HUDEP-2 (cell line): Measurements from ENCODE around the gene ANKRD10.

Experiments used
- DNase-seq, 76 experiments: peaks; one replicate each; lab custom pipeline; 2025; ENCODE audit not compliant: unreplicated experiment in 76 of 76; lab: John Stamatoyannopoulos, UW

The ANKRD10 gene

DNA sequence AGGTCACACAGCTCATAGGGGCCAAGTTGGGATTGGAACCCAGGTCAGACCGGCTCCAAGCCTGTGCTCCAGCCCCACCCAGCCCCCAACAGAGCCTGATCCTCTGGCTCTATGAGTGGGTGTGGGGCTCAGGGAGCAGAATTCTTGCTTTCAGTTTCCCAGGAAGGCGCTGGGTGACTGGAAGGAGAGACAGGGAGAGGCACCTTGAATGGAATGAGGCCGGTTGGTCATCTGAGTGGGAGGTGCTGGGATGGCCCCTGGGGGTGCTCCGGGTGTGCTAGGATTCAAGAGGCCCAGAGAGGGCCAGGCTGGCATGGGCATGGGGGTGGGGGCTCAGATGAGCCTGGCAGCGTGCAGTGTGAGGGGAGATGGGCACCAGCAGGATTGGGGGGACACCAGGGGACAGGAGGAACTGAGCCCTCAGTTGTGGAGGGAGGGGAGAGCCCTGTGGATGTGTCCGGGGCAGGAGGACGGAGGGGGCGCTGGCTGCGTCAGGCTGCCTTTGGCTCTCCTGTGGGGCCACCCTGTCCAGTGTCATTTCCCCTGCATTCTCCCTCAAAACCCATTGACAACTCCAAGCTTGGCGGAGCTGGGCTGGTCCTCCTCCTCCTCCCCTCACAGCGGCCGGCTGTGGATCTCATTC is 31.2 kb upstream of the ANKRD10 start:
- DNase-seq, result no peak

DNA sequence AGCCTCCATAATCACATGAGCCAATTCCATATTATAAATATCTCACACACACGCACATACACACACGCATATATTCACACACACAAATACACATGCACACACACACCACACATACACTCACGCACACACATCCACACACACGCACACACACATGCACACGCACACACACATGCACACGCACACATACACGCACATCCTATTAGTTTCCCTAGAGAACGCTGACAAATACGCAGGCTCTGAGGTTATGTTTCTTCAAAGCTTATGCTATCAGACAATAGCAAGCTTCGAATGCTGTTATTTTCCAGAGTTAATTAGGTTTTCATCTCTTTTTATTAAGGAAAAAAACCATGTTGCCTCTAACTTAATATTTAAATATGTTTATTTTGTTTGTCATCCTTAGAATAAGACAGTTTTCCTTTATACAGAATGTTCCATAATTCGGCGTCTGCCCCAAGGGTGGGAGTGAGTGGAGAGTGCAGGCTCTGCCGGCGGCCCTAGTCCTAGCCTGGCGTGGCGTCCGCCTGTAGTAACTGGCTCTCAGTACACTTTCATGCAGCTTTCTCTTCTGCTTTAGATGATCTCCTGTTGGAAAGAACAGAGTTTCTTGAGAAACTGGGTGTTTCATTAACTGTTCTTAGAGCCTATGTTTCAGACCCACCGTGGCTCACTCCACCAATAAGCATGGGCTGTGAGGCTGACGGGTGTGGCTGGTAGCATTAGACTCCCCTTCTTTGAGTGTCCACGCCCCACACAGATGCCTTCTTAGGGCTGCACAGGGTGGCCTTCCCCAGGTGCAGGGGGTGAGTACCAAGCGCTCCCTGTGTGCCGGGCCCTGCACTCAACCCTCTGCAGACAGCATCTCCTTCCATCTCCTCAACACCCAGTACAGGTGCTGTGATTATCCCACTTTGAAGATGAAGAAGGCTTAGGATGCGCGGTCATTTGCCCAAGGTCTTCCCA is 30.4 kb upstream of the ANKRD10 start:
- DNase-seq, result no peak

DNA sequence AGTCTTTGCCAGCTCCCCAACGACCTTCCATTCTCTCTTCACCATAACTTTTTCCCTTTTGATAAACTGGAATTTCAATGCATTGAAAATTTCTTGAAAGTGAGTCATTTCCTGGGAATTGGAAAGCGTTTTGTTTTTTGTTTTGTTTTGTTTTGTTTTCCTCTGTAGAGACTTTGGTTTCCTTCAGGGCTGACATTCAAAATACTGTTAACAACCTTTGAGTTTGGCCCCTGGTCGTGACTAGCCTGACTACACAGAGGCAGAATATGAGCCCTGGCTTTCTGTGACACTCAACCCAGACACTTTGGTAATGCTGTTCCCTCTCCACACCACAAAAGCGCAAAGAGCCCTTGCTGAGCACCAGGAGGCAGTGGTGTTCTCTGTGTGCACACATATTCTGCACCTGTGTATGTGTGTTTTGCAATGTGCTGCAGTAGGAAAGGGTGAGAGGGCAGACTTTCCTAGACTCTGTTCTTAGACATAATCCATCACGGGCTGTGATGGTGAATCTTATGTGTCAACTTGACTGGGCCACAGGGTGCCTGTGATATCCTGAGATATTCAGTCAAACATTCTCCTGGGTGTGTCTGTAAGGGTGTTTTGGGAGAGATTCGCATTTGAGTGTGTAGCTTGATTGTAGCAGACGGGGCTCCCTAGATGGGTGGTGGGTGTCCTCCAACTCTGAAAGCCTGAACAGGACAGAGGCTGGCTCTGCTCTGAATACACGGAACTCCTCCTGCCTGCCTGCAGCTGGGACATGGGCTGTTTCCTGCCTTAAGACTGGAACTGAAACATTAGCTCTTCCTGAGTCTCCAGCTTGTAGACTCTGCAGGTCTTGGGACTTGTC is 29.5 kb upstream of the ANKRD10 start:
- DNase-seq, result peak in 60 of 76 experiments; percentile 2 to 78 (median 42)

DNA sequence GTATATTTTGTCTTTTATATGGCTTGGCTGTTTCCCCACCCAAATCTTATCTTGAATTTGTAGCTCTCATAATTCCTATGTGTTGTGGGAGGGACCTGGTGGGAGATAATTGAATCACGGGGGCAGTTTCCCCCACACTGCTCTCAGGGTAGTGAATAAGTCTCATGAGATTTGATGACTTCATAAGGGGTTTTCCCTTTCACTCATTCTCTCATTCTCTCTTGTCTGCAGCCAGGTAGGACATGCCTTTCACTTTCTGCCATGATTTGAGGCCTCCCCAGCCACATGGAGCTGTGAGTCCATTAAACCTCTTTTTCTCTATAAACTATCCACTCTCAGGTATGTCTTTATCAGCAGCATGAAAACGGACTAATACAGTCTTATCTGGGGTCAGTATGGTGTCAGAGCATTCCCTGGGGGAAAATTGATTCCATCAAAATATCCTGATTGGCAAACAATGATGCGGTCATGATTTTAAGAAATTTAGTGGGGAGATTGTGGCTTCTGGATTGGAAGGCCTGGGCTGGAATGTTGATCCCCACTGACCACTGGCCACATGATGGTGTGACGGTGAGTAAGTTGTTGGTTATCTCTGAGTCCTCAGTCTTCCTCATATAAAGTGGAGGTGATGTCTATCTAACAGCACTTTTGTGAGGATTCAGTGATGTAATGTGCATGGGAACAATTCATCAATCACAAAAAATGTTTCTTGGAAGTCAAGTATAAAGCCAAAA is 27.5 kb upstream of the ANKRD10 start:
- no peak for DNase-seq

DNA sequence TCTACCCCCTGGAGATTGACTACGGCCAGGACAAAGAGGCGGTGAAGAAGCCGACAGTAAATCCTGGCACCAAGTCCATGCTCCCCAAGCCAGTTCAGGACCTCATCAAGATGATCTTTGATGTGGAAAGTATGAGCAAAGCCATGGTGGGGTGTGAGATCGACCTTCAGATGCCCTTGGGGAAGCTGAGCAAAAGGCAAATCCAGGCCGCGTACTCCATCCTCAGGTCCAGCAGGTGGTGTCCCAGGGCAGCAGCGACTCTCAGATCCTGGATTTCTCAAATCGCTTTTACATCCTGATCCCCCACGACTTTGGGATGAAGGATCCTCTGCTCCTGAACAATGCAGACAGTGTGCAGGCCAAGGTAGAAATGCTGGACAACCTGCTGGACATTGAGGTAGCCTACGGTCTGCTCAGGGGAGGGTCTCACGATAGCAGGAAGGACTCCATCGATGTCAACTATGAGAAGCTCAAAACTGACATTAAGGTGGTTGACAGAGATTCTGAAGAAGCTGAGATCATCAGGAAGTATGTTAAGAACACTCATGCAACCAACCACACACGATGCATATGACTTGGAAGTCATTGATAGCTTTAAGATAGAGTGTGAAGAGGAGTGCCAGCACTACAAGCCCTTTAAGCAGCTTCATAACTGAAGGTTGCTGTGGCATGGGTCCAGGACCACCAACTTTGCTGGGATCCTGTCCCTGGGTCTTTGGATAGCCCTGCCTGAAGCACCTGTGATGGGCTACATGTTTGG is 24.0 kb upstream of the ANKRD10 start:
- DNase-seq, result no peak

DNA sequence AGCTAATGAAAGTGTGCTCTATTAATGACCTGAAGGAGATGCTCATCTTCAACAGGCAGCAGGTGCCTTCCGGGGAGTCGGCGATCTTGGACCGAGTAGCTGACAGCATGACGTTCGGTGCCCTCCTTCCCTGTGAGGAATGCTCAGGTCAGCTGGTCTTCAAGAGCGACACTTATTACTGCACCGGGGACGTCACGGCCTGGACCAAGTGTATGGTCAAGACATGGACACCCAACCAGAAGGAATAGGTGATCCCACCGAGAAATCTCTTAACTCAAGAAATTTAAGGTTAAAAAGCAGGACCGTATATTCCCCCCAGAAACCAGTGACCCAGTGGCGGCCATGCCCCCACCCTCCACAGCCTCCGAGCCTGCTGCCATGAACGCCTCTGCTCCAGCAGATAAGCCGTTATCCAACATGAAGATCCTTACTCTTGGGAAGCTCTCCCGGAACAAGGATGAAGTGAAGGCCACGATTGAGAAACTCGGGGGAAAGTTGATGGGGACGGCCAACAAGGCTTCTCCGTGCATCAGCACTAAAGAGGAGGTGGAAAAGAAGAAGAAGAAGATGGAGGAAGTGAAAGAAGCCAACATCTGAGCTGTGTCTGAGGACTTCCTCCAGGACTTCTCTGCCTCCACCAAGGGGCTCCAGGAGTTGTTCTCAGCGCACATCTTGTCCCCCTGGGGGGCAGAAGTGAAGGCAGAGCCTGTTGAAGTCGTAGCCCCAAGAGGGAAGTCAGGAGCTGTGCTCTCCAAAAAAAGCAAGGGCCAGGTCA is 22.8 kb upstream of the ANKRD10 start:
- DNase-seq, result no peak

DNA sequence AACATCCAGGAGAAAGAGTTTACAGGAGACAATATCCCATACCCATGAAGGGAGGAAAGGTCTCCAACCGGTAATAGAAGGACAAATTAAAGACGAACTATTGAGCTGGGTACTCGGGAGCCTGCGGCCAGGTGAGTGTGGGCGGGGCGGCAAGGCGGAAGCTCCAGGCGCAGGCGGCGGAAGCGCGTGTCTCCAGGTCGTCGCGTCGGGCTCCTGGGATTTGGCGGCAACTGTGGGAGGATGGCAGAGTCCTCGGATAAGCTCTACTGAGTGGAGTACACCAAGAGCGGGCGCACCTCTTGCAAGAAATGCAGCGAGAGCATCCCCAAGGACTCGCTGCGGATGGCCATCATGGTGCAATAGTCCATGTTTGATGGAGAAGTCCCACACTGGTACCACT is 21.6 kb upstream of the ANKRD10 start:
- no peak for DNase-seq

DNA sequence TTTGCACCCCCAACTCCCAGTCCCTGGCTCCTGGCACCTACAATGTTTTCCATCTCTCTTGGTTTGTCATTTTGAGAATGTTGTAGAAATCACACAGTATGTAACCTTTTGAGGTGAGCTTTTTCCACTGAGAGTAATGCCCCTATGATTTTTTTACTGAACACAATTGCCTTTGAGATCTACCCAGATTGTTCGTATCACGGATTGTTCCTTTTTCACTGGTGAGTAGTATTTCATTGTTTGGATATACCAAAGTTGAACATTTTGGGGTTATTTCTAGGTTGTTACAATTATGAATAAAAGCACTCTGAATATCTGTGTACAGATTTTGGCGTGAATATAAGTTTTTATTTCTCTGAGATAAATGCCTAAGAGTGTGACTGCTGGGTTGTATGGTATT is 17.7 kb upstream of the ANKRD10 start:
- no peak for DNase-seq

DNA sequence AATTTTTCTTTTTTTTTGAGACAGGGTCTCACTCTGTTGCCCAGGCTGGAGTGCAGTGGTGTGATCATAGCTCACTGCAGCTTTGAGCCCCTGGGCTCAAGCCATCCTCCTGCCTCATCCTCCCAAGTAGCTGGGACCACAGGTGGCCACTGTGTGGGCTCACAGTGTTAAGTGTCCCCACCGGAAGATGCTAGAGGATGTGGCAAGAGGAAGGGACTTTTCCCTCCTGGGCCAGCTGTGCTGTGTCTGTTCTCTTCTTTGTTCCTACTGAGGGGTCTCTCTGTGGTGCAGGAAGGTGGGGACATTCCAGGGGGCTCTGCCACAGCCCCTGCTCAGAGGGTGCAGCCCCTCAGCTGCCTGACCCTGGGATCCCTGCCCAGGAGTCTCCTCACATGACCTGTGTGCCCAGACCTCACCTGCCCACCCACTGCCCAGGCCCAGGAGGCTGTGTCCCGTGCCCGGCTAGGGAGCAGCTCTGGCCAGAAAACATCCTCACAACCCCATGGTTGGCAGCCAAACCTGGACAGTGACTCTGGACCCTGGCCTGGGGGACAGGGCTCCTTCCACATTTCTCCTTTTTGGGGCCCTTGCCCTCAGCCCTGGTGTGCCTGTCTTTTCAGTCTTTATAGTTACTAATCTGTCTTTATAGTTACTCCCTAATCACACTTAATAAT is 14.4 kb upstream of the ANKRD10 start:
- DNase-seq, result no peak

DNA sequence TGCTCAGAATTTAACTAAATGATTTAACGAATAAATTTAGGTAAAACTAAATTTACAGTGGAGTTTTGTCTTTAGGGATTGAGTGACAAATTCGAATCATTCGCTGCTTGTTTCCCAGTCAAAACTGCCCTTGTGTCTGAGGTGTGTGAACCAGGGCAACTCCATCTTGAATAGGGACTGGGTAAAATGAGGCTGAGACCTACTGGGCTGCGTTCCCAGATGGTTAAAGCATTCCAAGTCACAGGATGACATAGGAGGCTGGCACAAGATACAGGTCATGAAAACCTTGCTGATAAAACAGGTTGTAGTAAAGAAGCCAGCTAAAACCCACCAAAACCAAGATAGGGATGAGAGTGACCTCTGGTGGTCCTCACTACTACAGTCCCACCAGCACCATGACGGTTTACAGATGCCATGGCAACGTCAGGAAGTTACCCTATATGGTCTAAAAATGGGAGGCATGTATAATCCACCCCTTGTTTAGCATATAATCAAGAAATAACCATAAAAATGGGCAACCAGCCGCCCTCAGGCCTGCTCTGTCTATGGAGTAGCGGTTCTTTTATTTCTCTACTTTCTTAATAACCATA is 10.2 kb upstream of the ANKRD10 start:
- DNase-seq, result peak in 1 of 76 experiments; percentile 22

DNA sequence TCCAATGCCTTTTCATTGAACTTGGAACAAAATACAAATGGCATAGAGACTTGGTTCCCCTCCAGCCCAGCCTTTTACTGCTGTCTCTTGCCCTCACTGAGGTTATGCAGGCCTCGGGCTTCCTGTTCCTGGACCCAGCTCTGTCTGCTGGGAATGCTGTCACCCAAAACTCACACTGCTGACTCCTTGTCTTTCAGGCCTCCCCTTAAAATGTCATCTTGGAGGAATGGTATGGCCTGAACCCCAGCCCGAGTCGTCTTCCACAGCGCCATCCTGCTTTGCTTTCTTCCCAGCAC is 9.7 kb upstream of the ANKRD10 start:
- no peak for DNase-seq

DNA sequence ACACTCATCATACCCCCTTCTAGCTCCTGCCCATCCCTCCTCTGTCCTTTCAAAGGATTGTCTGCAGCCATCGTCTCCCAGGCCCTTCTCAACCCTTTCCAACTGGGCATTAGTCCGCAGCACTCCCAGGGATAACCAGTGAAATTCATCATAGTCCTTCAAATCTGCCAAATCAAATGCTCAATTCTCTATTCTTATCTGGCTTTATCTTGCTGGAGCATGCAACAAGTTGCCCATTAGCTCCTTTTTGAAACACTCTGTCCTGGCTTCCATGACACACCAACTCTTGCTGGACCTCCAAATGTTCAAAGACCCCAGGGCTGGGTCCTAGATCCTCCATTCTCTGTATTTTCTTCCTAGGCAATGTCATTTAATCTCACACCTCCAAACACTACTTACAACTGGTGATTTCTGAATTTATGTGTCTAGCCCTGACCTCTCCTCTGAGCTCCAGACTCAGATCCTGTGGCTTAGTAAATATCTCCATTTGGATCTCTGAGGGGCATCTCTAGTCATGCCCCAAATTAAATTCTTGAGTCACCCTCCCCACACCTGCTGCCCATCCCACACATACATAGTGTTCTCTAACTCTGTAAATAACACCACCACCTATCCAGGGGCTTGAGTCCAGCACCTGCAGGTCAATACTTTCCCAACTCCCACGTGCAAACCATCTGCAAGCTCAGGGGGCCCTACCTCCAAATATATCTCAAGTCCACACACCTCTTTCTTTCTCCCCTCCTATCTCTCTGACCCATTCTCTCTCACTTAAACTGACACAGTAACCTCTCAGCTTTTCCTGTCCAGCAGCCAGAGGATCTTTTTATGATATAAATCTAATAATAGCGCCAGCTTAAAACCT is 9.1 kb upstream of the ANKRD10 start:
- DNase-seq, result no peak

DNA sequence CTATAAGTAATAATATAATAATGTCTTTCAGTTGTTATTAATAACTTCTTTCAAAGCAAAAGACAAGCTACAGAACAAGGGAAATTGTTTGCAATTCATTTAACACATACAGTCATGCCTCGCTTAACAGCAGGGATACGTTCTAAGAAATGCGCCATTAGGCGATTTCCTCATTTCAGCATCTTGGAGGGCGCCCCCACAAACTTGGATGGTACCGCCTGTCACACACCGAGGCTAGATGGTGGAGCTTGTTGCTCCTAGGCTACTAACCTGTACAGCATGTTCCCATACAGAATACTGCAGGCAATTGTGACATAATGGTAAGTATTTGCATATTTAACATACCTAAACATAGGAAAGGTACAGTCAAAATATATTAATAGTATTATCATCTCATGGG is 8.2 kb upstream of the ANKRD10 start:
- DNase-seq, result no peak

DNA sequence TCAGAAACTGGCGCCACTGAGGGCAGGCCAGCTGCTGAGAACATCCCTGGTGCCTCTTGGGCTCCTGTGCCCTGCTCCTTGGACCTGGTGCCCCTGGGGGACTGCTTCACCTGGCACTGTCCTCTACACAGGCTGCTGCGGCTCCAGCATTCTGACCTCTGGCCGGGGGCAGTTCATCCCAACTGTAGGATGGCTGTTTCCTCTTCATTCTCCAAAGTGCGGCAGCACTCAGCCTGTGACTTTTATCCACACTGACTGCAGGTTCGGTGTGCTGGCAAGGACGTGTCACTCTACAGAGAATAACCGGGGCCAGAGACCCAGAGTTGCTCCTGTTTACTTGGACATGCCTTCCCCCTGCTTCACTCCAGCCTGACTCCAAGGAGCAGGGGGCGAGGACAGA is 7.6 kb upstream of the ANKRD10 start:
- no peak for DNase-seq

DNA sequence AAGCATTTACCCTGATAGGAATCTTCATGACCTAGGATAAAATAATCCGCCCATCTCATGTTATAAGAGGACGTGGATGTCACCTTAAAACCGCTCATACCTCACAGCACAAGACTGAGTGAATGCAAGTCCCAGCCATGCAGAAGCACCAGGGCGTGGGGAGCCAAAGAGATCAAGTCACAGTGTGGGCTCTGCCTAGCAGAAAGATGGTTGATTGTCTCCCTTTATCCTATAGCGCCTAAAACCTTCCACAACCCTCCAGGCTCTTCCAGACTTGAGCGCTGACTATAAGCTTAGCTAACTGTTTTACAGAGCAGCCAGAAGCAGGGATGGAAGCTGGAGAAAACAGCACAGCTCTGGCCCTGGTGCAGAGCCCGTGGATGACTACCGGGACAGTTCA is 6.8 kb upstream of the ANKRD10 start:
- DNase-seq, result no peak

DNA sequence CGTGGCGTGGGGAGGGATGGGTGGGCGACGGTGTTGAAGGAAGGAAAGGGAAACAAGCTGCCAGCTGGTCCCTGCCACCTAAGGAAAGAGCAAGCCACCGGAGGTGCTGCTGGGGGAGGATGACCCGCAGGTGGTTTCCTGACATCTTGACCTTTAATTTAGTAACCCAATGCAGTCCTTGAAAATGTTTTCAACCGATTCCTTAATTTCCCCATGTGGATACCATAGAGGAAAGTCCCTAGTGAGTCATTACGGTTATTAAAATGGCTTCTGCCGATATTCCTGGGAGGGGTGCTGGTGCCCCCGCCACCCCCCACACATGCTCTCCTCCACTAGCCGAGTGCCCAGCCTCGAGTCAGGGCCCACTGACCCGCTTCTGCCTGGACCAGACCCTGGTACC is 6.3 kb upstream of the ANKRD10 start:
- DNase-seq, result no peak

DNA sequence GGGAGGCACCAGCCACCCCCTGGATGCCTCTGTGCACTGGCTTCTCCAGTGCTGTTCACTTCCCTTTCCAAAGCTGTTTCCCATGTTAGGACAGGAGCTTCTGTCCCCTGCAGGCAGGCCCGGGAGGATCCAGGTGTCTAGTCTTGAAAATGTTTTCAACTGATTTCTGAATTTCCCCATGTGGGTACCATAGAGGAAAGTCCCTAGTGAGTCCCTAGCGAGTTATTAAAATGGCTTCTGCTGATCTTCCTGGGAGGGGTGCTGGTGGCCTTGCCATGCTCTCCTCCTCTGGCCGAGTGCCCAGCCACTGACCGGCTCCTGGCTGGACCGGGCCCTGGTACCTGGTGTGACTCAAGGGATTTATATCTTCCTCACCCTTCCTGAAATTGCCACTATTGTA is 5.2 kb upstream of the ANKRD10 start:
- no peak for DNase-seq
